HG03558 (cell line): ENCODE data around the gene MIP.
"Not testable (repeated sequence)": the region's sequence is repeated elsewhere in the genome, so short reads cannot be mapped to it uniquely, and the experiment has no call there.

Source experiments
- ATAC-seq: cut with Tn5 transposase; IDR thresholded peaks from one replicate; pipeline ENCODE4 v1.9.1; 2021; ENCODE audit warnings: moderate number of reproducible peaks; ENCODE audit not compliant: unreplicated experiment; ENCODE audit errors: extremely low read depth

The MIP gene

GRCh38 chr12:56454557-56454956, at the start of gene MIP:
Gene MIP (minus strand): TSS chr12:56454657. CDS start chr12:56454613, 44 bp downstream.
- no peak for ATAC-seq

GRCh38 chr12:56499879-56500278, 45.4 kb upstream of the MIP start:
- not testable (repeated sequence) for ATAC-seq

GRCh38 chr12:56499452-56499851, 45.0 kb upstream of the MIP start:
- not testable (repeated sequence) for ATAC-seq

- ATAC-seq, result not testable (repeated sequence)
Observed at GRCh38 chr12:56498126-56498902, 43.9 kb upstream of the MIP start.

GRCh38 chr12:56496704-56497103, 42.2 kb upstream of the MIP start:
- not testable (repeated sequence) for ATAC-seq

GRCh38 chr12:56494481-56494880, 40.0 kb upstream of the MIP start:
- ATAC-seq, result not testable (repeated sequence)

- not testable (repeated sequence) for ATAC-seq
Observed at GRCh38 chr12:56494106-56494415, 39.6 kb upstream of the MIP start.

- not testable (repeated sequence) for ATAC-seq
Observed at GRCh38 chr12:56493409-56494105, 39.1 kb upstream of the MIP start.

GRCh38 chr12:56490360-56490759, 35.9 kb upstream of the MIP start:
- ATAC-seq, result no peak

GRCh38 chr12:56488041-56488955, 33.8 kb upstream of the MIP start, which contains the start of gene GLS2:
Gene GLS2 (minus strand): TSS chr12:56488161. CDS start chr12:56488118, 43 bp downstream.
- peak; percentile 69 for ATAC-seq

- ATAC-seq, result no peak
Observed at GRCh38 chr12:56487448-56488040, 33.1 kb upstream of the MIP start.

- no peak for ATAC-seq
Observed at GRCh38 chr12:56486694-56487093, 32.2 kb upstream of the MIP start.

GRCh38 chr12:56484566-56484965, 30.1 kb upstream of the MIP start:
- ATAC-seq, result no peak

- ATAC-seq, result no peak
Observed at GRCh38 chr12:56479625-56480024, 25.2 kb upstream of the MIP start.

GRCh38 chr12:56477521-56478225, 23.2 kb upstream of the MIP start:
- no peak for ATAC-seq

GRCh38 chr12:56476972-56477432, 22.5 kb upstream of the MIP start:
- ATAC-seq, result no peak

- ATAC-seq, result no peak
Observed at GRCh38 chr12:56476143-56476542, 21.7 kb upstream of the MIP start.

GRCh38 chr12:56474389-56474788, 19.9 kb upstream of the MIP start:
- ATAC-seq, result no peak
